SKM-1 (cell line): Measurements from ENCODE around the gene SLC7A14.

Experiments
- DNase-seq: peaks from one replicate; lab custom pipeline; 2025; ENCODE audit not compliant: unreplicated experiment; lab: John Stamatoyannopoulos, UW

Gene SLC7A14

GRCh38 chr3:170499562-170500156, 86.2 kb downstream of the SLC7A14 start:
- no peak for DNase-seq

- no peak for DNase-seq
These were observed 88.4 kb downstream of the SLC7A14 start for GRCh38 chr3:170497207-170498095.

GRCh38 chr3:170496868-170497140, 89.1 kb downstream of the SLC7A14 start:
- no peak for DNase-seq

GRCh38 chr3:170496026-170496867, 89.6 kb downstream of the SLC7A14 start:
- DNase-seq = no peak

- DNase-seq = no peak
These were observed 91.1 kb downstream of the SLC7A14 start for GRCh38 chr3:170494766-170495165.

- no peak for DNase-seq
These were observed 92.1 kb downstream of the SLC7A14 start for GRCh38 chr3:170493712-170494182.

- no peak for DNase-seq
These were observed 94.0 kb downstream of the SLC7A14 start for GRCh38 chr3:170491901-170492300.

- no peak for DNase-seq
These were observed 94.9 kb downstream of the SLC7A14 start for GRCh38 chr3:170490828-170491560.

- no peak for DNase-seq
These were observed 97.1 kb downstream of the SLC7A14 start for GRCh38 chr3:170488802-170489201.

- DNase-seq = no peak
These were observed 98.8 kb downstream of the SLC7A14 start for GRCh38 chr3:170487031-170487430.

- DNase-seq = no peak
These were observed 99.5 kb downstream of the SLC7A14 start for GRCh38 chr3:170486398-170486797.

GRCh38 chr3:170485696-170486095, 100.2 kb downstream of the SLC7A14 start:
- no peak for DNase-seq

- DNase-seq = no peak
These were observed 100.6 kb downstream of the SLC7A14 start for GRCh38 chr3:170485294-170485693.

GRCh38 chr3:170484869-170485268, 101.0 kb downstream of the SLC7A14 start:
- DNase-seq = no peak

- DNase-seq = no peak
These were observed 102.2 kb downstream of the SLC7A14 start for GRCh38 chr3:170483485-170484262.

GRCh38 chr3:170482199-170482598, 103.7 kb downstream of the SLC7A14 start:
- DNase-seq = no peak

- DNase-seq = no peak
These were observed 105.8 kb downstream of the SLC7A14 start for GRCh38 chr3:170480111-170480510.

GRCh38 chr3:170477395-170477794, 108.5 kb downstream of the SLC7A14 start:
- no peak for DNase-seq

- no peak for DNase-seq
These were observed 109.6 kb downstream of the SLC7A14 start for GRCh38 chr3:170476291-170476690.

GRCh38 chr3:170475092-170475685, 110.7 kb downstream of the SLC7A14 start:
- no peak for DNase-seq
